Measurements from ENCODE around the gene R3HDM1.

Gene R3HDM1

DNA sequence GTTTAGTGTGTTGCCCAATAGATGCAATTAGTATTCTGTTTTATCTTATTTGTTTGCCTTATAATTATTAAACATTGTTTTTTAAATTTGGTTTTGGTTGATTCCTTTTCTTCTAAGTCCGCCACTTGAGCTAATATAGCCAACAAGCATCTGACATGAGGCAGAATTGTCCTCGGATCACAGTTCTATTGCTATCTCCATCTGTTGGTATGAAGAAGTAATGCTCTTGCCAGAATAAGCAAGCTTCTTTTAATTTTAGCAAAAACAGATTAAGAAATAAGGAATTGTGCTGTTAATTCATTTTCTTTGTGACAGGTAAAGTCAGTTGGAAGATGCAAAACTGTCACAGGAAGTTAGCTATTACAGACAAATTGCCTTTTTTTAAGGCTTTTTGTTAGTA, 54.3 kb downstream of the R3HDM1 start:
- H3K27me3 ChIP-seq (ENCODE audit: control insufficient read depth, low read length), result no peaks in the 10 kb centered on the region
- no peaks in the 10 kb centered on the region for H3K9me2 ChIP-seq (replicated peaks; ENCODE audit: control insufficient read depth, low read length)
- 0 out of 2 replicates have a peak overlapping the region, but pooled peaks have one; percentile 6 for H3K4me2 ChIP-seq (ENCODE audit: low read length)
- H3K4me1 ChIP-seq (ENCODE audit: control insufficient read depth, low read length), result peaks cover 32% of the 10 kb centered on the region
- peaks cover 5% of the 10 kb centered on the region; the same call in 1 of the 2 replicates for H3K36me3 ChIP-seq (ENCODE audit: control insufficient read depth, low read length)
- H3F3A ChIP-seq (ENCODE audit: control insufficient read depth, insufficient read depth), result 0 out of 2 replicates have a peak, but pooled peaks cover 3% of the 10 kb centered on the region
- H3K4me3 ChIP-seq (ENCODE audit: low read length), result no peak overlapping the region
- H3K79me2 ChIP-seq (ENCODE audit: control insufficient read depth, low read length), result peaks cover 45% of the 10 kb centered on the region
- no peaks in the 10 kb centered on the region for H4K20me1 ChIP-seq (ENCODE audit: control insufficient read depth, insufficient read depth, low read depth, low read length)
- H3K9me3 ChIP-seq (ENCODE audit: control insufficient read depth, insufficient read depth, low read length), result no peaks in the 10 kb centered on the region
- no peak for TF ChIP-seq EZH2phosphoT487 (IDR thresholded peaks at IDR 0.05; ENCODE audit: borderline replicate concordance, low read length)
- TF ChIP-seq, protein P1, sequence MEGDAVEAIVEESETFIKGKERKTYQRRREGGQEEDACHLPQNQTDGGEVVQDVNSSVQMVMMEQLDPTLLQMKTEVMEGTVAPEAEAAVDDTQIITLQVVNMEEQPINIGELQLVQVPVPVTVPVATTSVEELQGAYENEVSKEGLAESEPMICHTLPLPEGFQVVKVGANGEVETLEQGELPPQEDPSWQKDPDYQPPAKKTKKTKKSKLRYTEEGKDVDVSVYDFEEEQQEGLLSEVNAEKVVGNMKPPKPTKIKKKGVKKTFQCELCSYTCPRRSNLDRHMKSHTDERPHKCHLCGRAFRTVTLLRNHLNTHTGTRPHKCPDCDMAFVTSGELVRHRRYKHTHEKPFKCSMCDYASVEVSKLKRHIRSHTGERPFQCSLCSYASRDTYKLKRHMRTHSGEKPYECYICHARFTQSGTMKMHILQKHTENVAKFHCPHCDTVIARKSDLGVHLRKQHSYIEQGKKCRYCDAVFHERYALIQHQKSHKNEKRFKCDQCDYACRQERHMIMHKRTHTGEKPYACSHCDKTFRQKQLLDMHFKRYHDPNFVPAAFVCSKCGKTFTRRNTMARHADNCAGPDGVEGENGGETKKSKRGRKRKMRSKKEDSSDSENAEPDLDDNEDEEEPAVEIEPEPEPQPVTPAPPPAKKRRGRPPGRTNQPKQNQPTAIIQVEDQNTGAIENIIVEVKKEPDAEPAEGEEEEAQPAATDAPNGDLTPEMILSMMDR (IDR thresholded peaks at IDR 0.05; ENCODE audit: low read depth, low read length, poor library complexity, severe bottlenecking), result no peak
- H3K27ac ChIP-seq (ENCODE audit: low read depth, low read length), result no peak overlapping the region

DNA sequence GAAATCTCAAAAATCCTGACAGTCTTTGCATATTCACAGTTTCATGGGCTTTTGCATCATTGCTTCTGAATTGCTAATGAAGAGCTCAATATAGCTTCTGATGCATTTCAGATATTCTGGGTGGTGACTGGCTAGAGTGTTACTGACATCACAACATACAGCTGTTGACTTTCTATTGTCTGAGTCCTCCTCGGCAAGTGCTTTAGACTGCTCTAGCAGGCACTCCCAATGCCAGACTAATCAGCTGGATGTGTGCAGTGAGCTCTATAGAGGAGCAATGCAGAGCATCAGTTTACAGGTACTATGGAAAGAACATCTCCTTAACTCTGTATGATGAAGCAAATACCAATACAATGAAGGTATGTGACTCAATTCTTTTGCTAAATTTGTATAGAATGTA, 54.9 kb downstream of the R3HDM1 start:
- H3K36me3 ChIP-seq (ENCODE audit: control insufficient read depth, low read length), result peaks cover 5% of the 10 kb centered on the region; the same call in 1 of the 2 replicates
- peaks cover 37% of the 10 kb centered on the region for H3K4me1 ChIP-seq (ENCODE audit: control insufficient read depth, low read length)
- no peak overlapping the region for H3K4me3 ChIP-seq (ENCODE audit: low read length)
- H3K27ac ChIP-seq (ENCODE audit: low read depth, low read length), result no peak overlapping the region
- H3F3A ChIP-seq (ENCODE audit: control insufficient read depth, insufficient read depth), result 0 out of 2 replicates have a peak, but pooled peaks cover 3% of the 10 kb centered on the region
- no peaks in the 10 kb centered on the region for H3K9me3 ChIP-seq (ENCODE audit: control insufficient read depth, insufficient read depth, low read length)
- no peaks in the 10 kb centered on the region for H3K9me2 ChIP-seq (replicated peaks; ENCODE audit: control insufficient read depth, low read length)
- H3K79me2 ChIP-seq (ENCODE audit: control insufficient read depth, low read length), result peaks cover 42% of the 10 kb centered on the region
- H3K27me3 ChIP-seq (ENCODE audit: control insufficient read depth, low read length), result no peaks in the 10 kb centered on the region
- H4K20me1 ChIP-seq (ENCODE audit: control insufficient read depth, insufficient read depth, low read depth, low read length), result no peaks in the 10 kb centered on the region
- H3K4me2 ChIP-seq (ENCODE audit: low read length), result 0 out of 2 replicates have a peak overlapping the region, but pooled peaks have one; percentile 6
- TF ChIP-seq EZH2phosphoT487 (IDR thresholded peaks at IDR 0.05; ENCODE audit: borderline replicate concordance, low read length), result no peak
- TF ChIP-seq, protein P1 (IDR thresholded peaks at IDR 0.05; ENCODE audit: low read depth, low read length, poor library complexity, severe bottlenecking), result no peak

DNA sequence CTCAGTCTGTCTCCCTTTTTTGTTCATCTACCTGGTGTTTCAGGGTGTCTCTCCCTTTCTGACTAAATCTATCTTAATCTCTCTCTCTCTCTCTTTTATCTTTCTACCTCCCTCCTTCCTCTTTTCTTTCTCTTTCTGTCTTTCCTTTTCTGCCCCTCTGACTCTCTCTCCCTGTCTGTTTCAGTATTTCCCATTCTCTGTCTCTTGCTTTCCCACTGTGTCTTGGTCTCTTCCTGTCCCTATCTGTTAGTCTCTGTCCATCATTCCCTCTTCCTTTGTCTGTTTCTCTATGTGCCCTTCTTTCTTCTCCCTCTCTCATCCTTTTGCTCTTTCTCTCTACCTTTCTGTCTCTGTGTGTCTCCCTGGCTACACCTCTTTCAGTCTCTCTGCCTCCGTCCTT, 56.7 kb downstream of the R3HDM1 start:
- H3K4me2 ChIP-seq (ENCODE audit: low read length), result no peak overlapping the region
- peaks cover 29% of the 10 kb centered on the region for H3K79me2 ChIP-seq (ENCODE audit: control insufficient read depth, low read length)
- no peak overlapping the region for H3K27ac ChIP-seq (ENCODE audit: low read depth, low read length)

DNA sequence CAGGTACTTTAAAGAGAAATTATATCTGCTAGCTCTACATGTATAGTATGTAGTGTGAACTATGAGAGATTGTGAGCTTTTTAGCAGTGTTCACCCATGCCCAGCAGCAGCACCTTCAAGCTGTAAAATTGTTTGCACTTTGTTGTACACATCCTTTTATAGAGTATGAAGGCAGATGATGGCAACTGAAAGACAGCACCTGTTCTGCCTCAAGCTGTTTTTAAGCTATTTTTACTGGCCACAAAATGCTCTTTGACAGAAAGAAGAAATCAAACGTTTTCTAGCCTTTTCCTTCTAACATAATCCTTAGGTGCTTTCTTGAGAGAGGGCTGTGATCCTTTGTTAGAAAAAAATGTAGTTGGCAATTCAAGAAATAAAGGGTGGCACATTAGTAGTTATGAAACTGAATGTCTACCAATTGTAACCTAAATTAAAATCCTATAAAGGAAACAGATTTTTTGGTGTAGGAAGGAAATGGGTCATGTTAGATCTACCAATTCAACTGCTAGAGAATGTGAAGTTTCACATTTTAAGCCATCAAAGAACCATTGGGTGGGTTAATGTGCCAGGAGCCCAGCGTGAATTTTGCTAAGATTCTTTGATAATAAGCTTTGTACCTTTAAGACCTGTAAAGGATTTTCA, 59.5 kb downstream of the R3HDM1 start:
- no peaks in the 10 kb centered on the region for H4K20me1 ChIP-seq (ENCODE audit: control insufficient read depth, insufficient read depth, low read depth, low read length)
- H3K9me2 ChIP-seq (replicated peaks; ENCODE audit: control insufficient read depth, low read length), result no peaks in the 10 kb centered on the region
- peak overlapping the region; percentile 19 for H3K4me2 ChIP-seq (ENCODE audit: low read length)
- H3K27me3 ChIP-seq (ENCODE audit: control insufficient read depth, low read length), result no peaks in the 10 kb centered on the region
- no peak for TF ChIP-seq EZH2phosphoT487 (IDR thresholded peaks at IDR 0.05; ENCODE audit: borderline replicate concordance, low read length)
- TF ChIP-seq, protein P1 (IDR thresholded peaks at IDR 0.05; ENCODE audit: low read depth, low read length, poor library complexity, severe bottlenecking), result no peak
- no peaks in the 10 kb centered on the region for H3F3A ChIP-seq (ENCODE audit: control insufficient read depth, insufficient read depth)
- H3K79me2 ChIP-seq (ENCODE audit: control insufficient read depth, low read length), result peaks cover 13% of the 10 kb centered on the region
- peaks cover 30% of the 10 kb centered on the region for H3K4me1 ChIP-seq (ENCODE audit: control insufficient read depth, low read length)
- peak overlapping the region; percentile 32 for H3K27ac ChIP-seq (ENCODE audit: low read depth, low read length)
- no peak overlapping the region for H3K4me3 ChIP-seq (ENCODE audit: low read length)
- no peaks in the 10 kb centered on the region for H3K9me3 ChIP-seq (ENCODE audit: control insufficient read depth, insufficient read depth, low read length)
- peaks cover 16% of the 10 kb centered on the region for H3K36me3 ChIP-seq (ENCODE audit: control insufficient read depth, low read length)

More for the DNA sequence above, 56.7 kb downstream of the R3HDM1 start:
- peaks cover 16% of the 10 kb centered on the region for H3K36me3 ChIP-seq (ENCODE audit: control insufficient read depth, low read length)
- H3K4me3 ChIP-seq (ENCODE audit: low read length), result no peak overlapping the region
- no peaks in the 10 kb centered on the region for H3K27me3 ChIP-seq (ENCODE audit: control insufficient read depth, low read length)
- no peaks in the 10 kb centered on the region for H4K20me1 ChIP-seq (ENCODE audit: control insufficient read depth, insufficient read depth, low read depth, low read length)
- no peaks in the 10 kb centered on the region for H3K9me2 ChIP-seq (replicated peaks; ENCODE audit: control insufficient read depth, low read length)
- peaks cover 37% of the 10 kb centered on the region for H3K4me1 ChIP-seq (ENCODE audit: control insufficient read depth, low read length)
- H3F3A ChIP-seq (ENCODE audit: control insufficient read depth, insufficient read depth), result 0 out of 2 replicates have a peak, but pooled peaks cover 3% of the 10 kb centered on the region
- no peak for TF ChIP-seq EZH2phosphoT487 (IDR thresholded peaks at IDR 0.05; ENCODE audit: borderline replicate concordance, low read length)
- H3K9me3 ChIP-seq (ENCODE audit: control insufficient read depth, insufficient read depth, low read length), result no peaks in the 10 kb centered on the region
